GM18867 (cell line): ENCODE data around the gene RNU6-7.

ENCODE experiments used
- ATAC-seq: cut with Tn5 transposase; IDR thresholded peaks from one replicate; pipeline ENCODE4 v1.9.1; 2021; ENCODE audit warnings: mild to moderate bottlenecking, moderate library complexity; ENCODE audit not compliant: unreplicated experiment

The RNU6-7 gene

GRCh38 chr14:32203928-32204357, 2.1 kb downstream of the RNU6-7 start:
- ATAC-seq: no peak

DNA sequence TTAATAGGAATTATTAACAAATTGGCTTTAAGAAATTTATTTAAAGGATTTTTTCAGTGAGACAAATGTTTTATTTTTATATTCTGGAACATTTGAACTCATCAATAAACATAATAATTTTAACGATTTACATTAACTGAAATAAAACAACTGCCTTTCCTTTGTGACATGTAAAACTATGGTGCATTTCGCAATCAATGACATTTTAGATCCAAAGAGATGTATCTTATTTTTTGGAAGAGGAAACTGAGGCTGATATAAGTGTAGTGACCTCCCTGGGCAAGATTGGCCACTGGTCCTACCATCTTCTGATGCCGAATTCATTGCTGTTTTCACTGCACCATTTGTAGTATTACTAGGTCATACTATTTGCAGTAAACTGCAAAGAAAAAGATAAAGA, 3.7 kb downstream of the RNU6-7 start:
- no peak for ATAC-seq

- ATAC-seq: peak; percentile 26
These were observed 4.1 kb downstream of the RNU6-7 start for GRCh38 chr14:32205984-32206383.

DNA sequence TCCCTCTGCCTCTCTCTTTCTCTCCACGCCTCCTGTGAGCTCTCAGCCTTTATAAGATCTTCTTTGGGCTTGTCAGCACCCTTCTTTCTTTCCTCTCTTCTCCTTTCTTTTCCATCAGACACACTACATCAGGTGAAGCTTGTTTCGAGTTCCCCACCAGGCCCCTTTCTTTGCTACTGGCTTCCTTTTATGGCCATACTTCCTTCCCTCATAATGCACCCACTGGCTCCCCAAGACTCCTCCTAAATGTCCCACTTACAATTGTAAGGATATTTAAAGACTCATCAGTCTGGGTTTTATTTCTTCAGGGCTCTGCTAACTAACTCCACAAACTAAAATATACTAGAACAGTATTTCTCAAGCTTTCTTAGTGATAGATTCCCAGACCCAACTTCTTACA, 4.7 kb downstream of the RNU6-7 start:
- ATAC-seq: no peak

- no peak for ATAC-seq
These were observed 6.6 kb downstream of the RNU6-7 start for GRCh38 chr14:32208490-32208889.

GRCh38 chr14:32209471-32209870, 7.6 kb downstream of the RNU6-7 start:
- ATAC-seq: no peak

GRCh38 chr14:32211068-32211404, 9.2 kb downstream of the RNU6-7 start:
- no peak for ATAC-seq

DNA sequence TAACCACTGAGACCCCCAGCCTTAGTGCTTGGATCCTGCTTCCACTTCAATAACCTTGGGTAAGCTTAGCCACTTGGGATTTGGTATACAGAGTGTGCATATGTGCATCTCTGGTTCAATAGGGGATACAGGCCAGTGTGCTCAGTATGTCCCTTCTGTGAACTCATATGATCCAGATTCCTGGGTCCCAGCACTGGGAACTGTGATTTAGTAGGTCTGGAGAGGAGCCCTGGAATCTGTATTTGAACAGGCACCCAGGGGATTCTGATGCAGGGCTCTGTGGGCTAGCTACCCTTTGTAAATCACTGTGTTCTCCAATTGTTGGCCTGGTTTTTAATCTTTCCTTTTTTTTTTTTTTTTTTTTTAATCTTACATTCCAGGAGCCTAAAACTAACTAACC, 11.0 kb downstream of the RNU6-7 start:
- no peak for ATAC-seq

GRCh38 chr14:32217301-32217700, 15.5 kb downstream of the RNU6-7 start:
- peak; percentile 78 for ATAC-seq

DNA sequence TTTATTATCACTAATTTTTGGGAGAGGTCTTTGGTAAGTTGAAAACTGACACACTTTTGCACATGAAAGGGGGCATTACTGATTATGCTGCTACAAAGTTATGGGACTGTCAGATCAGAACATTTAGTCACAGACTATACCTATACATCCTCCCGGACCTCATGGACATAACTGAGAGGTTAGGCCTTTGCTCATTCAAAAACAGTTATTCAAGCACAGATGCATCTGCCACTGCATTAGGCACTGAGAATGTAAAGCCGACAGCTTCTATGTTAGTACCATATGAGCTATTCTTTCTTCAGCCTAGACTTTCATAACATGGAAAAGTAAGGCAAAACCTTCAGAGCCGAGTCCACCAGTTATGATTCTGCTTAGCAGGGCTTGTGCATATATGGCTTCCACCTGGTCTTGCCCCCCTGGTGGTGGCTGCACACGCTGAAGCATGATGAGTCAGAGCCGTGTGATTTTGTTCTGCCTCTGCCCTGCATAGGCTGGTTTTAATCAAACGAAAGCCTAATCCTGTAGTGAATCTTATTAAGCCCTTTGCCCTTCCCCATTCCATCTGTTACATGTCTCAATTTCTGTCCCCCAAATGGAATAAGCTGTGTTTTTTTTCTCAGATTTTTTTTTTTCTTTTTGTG, 23.0 kb downstream of the RNU6-7 start:
- peak; percentile 77 for ATAC-seq

GRCh38 chr14:32225378-32225920, 23.6 kb downstream of the RNU6-7 start:
- ATAC-seq: no peak

DNA sequence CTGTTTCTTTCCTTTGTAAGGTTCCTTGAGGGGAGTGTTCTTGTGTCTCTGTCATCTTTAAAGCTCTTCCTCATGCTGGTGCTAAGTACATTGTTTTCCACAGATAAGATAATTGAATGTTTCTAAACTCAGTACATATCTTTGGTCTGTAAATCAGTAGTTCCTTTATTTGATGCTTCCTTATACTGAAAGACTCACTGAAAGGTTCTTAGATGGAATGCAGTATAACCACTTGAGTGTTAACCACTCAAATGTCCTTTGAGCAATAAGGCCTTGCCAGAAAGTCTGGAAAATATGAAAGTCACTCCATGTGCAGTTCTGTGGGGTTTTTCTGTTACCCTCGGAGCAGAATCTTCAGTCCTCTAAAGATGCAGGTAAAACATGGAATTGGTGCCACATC, 24.2 kb downstream of the RNU6-7 start:
- no peak for ATAC-seq

DNA sequence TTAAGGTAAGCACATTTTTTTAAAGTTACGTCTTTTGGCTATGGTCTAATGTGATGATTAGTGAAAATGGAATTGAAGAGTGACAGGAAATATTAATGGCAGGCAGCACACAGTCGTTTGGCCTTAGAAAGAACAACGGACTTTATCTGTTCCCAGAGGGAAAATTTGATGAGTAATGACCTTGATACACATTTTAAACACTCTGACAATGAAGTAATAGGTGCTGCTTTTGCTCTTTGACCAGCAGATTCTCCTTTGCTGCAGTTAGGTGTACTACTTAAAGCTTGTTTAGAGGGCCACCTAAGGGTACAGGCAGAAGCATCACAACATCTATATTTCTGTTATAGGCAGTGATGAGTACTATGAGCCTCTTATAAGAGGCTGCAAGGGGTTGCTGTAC, 28.3 kb downstream of the RNU6-7 start:
- no peak for ATAC-seq

GRCh38 chr14:32230695-32231280, 28.9 kb downstream of the RNU6-7 start:
- no peak for ATAC-seq

GRCh38 chr14:32232481-32232880, 30.6 kb downstream of the RNU6-7 start:
- ATAC-seq: no peak

DNA sequence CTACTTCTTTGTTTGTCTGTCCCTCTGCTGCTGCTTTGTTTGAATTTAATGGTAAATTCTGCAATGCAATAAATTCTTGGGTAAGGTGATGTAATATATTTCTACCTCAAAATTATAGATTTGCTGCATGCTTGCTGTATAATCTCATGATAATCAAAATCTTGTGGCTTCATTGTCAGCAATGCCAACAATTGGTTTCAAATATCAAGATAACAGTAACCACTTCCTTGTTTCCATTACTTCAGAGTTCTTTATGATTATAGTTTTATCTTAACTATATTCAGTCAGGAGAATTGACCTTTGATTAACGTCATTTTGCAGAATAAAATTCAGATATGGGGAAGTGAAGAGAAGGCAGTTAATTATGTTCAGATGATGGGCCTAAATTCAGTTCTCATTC, 31.4 kb downstream of the RNU6-7 start:
- ATAC-seq: no peak

DNA sequence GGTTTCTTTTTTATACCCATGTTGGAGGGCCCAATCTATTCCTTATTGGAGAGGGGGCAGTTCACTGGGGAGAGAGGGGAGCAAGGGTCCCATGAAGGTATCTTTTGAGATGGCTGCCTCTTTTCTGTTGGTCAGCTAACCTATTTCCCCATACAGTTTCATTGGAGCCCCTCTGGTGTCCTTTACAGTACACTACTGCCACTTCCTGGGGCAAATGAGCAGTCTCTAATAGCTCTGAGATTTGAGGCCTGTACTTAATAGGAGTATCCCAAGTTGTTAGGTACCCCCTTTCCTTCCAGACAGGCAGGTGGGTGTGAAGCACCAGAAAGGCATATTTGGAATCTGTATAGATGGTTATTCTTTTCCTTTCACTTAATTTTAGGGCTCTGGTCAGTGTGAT, 42.6 kb downstream of the RNU6-7 start:
- no peak for ATAC-seq

- no peak for ATAC-seq
These were observed 44.9 kb downstream of the RNU6-7 start for GRCh38 chr14:32246751-32247150.

DNA sequence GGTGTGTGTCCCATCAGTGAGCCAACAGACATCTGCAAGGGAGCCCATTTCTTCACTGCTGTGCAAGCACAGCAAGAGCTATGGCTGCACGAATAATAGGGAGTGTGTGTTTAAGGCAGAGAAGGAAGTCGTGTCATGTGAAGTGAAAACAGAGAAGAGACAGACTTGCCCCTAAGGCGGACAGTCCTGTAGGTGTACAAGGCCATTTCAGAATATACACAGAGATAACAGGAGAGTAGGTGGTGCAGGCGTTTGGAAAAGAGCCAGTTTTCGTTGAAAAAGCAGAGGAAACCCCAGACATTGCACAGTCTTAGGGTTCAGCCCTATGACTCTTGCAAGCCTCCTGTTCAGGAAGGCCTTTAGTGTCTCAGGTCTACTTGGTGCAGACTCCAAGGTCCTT, 47.5 kb downstream of the RNU6-7 start:
- no peak for ATAC-seq

DNA sequence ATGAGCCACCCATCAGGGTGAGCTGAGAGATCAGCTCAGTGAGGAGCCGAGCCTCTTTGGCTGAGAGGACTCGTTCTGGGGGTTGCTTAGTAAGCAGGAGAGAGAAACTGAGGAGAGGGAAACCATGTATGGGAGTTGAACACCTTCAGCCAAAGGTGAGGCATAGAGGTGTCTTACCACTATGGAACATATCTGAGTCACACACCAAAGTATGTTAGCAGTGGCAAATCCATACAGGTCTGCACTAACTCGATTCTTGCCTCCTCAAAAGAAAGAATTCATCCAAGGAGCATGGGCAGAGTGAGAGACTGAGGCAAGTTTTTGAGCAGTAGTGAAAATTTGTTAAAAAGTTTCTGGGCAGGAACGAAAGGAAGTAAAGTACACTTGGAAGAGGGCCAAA, 47.9 kb downstream of the RNU6-7 start:
- no peak for ATAC-seq

DNA sequence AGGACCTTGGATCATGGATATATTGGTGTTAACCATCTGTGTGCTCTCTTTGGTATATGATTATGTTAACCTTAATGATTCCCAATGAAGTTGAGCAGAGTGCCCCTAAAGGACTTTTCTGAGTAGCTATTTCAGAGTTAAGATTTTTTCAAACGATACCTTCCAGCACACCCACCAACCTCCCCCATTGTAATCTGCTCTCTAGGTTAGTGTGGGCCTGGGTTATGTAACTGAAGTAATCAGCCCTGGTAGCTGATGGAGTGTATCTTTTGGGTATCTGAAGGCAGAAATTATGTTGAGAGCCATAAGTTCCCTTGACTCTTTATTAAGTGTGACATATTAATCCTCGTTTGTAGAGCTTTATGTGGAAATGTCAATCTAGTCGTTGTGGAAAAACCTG, 48.8 kb downstream of the RNU6-7 start:
- no peak for ATAC-seq

DNA sequence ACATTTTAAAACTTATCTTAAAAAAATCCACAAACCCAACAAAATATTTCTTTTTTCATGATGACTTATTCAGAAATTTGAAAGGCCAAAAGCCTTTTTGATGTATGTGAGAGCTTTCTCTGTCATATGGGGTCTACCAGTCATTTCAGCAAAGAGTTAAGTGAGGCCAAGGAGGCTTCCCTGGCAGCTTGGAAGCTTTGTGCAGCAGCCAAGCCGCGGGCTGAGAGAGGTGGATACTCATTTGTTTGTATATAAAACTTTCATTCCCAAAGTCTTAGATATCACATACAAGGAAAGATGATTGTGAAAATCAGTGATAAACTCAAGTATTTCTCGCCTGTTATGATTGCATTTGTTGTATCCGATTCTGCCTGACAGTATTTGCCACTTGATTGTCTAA, 49.7 kb downstream of the RNU6-7 start:
- ATAC-seq: no peak
